ENCODE data around the gene SSBP4.

GRCh38 chr19:18392926-18393325 lies 26.3 kb upstream of the SSBP4 start:
- TF ChIP-seq CTCF (IDR thresholded peaks at IDR 0.05; ENCODE audit: low read depth, low read length, poor library complexity, severe bottlenecking) (no peak), EZH2phosphoT487 (IDR thresholded peaks at IDR 0.05; ENCODE audit: borderline replicate concordance, low read length) (no peak)
